Measurements from ENCODE around the gene ARL14EP.
A peak's percentile ranks its signal among the peaks of the same experiment; 100 is the strongest.

The ARL14EP gene

GRCh38 chr11:30322826-30323710 is at the start of gene ARL14EP:
ARL14EP (plus strand) TSS chr11:30323104; CDS start chr11:30330949, 7,845 bp downstream.
- peak; percentile 91 for DNase-seq

GRCh38 chr11:30277176-30277575 is 45.7 kb upstream of the ARL14EP start:
- no peak for DNase-seq

GRCh38 chr11:30279796-30280195 is 43.1 kb upstream of the ARL14EP start:
- DNase-seq: no peak

- DNase-seq: no peak
Observed at GRCh38 chr11:30281476-30282288, 41.2 kb upstream of the ARL14EP start.

DNA sequence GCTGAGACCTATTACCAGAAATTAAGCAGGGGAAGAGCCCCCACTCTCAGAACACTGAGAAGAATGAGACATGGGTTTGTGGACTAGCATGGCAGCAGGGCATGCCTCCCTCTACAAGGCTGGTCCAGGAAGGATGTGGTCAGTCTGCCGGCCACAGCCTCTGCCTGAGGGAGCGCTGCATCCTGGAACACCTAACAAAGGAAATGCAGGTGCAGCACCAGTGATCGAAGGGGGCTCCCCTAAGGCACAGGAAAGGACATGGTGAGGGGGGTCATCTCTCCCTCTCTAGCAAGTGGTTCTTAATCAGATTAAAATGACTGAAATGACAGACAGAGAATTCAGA is 40.6 kb upstream of the ARL14EP start:
- no peak for DNase-seq

DNA sequence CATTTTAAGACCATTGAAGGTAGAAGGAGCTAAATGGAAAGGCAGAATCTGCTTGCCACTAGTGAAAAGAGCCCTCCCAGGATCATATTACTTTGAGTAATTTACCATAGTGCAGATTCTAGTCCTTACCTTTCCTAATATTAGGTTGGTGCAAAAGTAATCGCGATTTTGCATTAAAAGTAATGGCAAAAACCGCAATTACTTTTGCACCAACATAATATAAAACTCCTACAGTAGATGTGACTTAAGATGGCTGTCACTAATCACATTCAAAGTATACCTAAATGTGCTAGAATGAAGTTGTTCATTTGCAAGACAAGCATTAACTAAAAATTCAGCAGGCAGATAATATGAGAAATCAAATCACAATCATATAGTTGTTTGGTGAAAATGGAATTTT is 38.1 kb upstream of the ARL14EP start:
- DNase-seq: no peak

- no peak for DNase-seq
Observed at GRCh38 chr11:30285416-30286121, 37.3 kb upstream of the ARL14EP start.

- no peak for DNase-seq
Observed at GRCh38 chr11:30291331-30291730, 31.6 kb upstream of the ARL14EP start.

DNA sequence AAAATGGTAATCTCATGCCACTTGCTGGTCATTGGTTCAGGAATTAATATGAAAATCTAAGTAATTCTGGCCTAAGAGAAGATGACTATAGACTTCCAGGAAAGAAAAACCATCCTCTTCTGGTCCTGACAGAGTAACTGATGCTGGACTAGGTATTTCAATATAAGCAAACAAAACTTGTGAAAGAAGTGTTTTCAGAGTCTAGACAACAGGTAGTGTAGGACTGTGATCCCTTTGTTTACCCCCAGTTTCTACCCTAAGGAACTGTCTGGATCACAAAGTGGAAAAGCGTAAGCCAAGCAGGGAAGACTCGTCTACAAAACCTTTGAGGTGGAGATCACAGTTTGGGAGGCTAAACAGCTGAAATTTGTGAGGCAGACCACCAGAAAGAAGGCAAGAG is 30.4 kb upstream of the ARL14EP start:
- DNase-seq: no peak

DNA sequence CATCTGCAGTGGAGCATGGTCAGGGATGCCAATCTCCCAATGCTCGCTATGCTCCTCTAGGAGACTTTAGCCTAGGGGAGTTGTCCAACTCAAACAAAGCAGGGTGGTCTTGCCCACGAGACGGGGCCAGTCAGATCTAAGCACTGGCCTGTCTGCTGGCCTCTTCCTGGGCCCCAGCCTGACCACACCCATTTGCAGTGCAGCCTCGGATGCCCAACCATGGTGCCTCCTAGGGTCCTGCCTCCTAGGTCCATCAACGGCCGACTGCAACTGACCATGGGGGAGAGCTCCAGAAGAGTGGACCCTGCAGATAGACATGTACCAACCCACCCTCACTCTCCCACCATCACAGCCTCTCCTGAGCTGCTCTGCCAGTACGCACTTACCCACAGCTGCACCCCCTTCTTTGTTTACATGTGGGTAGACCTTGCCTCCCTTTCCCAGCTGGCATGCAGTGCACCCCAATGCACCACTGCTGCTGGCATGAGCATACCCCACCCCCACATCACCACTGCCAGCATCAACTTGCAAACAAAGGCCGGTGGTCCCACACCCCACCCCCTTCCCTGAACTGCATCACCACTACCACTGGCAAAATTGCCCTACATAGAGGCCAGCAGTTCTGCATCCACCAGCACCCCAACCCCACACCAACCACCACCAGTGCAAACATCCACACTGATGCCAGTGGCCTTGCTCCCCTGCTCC is 27.6 kb upstream of the ARL14EP start:
- no peak for DNase-seq

DNA sequence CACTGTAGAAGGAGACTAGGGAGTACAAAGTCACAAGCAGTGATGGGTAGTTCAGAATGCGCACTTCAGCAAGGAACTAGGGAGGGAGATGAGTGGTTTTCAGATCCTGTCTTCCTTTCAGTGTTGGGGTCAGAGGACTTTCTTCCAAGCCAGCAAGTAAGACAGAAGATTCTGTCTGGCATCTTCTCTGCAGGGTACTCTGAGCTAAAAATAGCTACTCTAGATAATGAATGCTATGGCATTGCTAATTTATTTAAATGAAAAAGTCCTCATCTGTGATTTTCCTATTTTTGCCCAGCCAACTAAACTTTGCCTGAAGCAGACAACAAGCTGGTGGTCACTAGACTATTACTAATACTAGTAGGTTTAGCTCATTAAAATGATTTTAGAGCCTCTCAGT is 18.3 kb upstream of the ARL14EP start:
- no peak for DNase-seq

GRCh38 chr11:30310623-30311022 is 12.3 kb upstream of the ARL14EP start:
- DNase-seq: no peak

DNA sequence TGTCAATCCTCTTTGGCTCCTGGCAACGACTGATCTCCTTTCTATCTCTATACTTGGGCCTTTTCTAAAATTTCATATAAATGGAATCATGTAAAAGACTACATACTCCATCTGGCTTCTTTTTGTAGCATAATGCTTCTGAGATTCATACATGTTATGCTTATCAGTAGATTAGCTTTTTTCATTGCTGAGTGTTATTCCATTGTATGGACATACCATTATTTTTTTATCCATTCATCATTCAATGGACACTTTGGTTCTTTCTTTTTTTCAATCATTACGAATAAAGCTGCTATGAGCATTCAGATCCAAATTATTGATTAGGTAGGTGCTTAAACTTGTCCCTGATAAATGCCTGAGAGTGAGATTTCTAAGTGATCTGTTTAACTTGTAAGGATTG is 11.7 kb upstream of the ARL14EP start:
- no peak for DNase-seq

GRCh38 chr11:30312243-30312642 is 10.7 kb upstream of the ARL14EP start:
- DNase-seq: no peak

GRCh38 chr11:30313580-30313979 is 9.3 kb upstream of the ARL14EP start:
- no peak for DNase-seq

DNA sequence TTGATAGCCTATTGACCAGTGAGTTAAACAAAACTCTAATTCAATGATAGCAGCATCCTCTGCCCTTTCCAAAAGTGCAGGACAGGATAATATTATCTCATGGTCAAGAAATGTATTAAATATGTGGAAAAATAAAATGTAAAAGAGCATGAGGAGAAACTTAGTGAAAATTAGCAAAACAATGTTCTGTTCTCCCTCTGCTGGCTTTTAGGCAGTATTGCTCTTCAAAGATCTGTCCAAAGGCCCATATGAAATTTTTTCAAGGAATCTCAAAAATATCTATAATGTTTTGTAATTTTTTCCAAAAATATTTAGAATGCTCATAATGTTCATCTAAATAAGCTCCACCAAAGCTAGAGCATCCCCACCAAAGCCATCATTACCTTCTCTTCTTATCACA is 8.3 kb upstream of the ARL14EP start:
- no peak for DNase-seq

GRCh38 chr11:30316237-30316636 is 6.7 kb upstream of the ARL14EP start:
- no peak for DNase-seq

DNA sequence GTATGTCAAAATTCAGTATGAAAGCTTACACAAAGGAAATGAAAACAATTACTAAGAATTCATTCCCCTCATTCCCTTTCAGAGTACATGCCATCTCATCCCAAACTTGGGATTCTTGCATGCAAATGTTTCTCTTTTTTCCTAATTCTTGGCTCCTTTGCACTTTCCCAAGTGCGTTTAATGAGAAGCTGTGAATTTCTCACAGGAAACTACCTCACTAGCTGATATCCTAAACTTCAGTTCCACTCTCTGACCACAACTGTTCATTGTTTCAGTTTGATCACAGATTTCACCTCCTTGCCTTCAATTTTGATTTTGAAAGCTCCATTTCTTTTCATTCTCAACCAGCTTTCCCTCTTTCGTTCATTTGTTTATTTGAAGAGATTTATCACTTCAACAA is 5.9 kb upstream of the ARL14EP start:
- DNase-seq: no peak

- DNase-seq: no peak
Observed at GRCh38 chr11:30321321-30321720, 1.6 kb upstream of the ARL14EP start.

- DNase-seq: no peak
Observed at GRCh38 chr11:30322191-30322590, 713 bp upstream of the ARL14EP start.

- DNase-seq: no peak
Observed at GRCh38 chr11:30326114-30326778, 3.3 kb downstream of the ARL14EP start.

GRCh38 chr11:30326906-30327305 is 4.0 kb downstream of the ARL14EP start:
- no peak for DNase-seq

Data from GDM1 (cell line).